ENCODE data around the gene PLGRKT. TPM values are rescaled to one million over a fixed set of nuclear protein-coding genes. Genes with fewer than 3 reads are reported as not detected.
A peak's percentile ranks its signal among the peaks of the same experiment; 100 is the strongest.

Gene PLGRKT
- polyA plus RNA-seq, 1 experiment = 13.1 TPM

- no peak for TF ChIP-seq CTCF (IDR thresholded peaks at IDR 0.05; ENCODE audit: low read depth, low read length)
- Histone ChIP-seq H3K27me3 (ENCODE audit: control insufficient read depth, insufficient read depth, low read length) (no peaks in the 10 kb centered on the region), H3K9me3 (ENCODE audit: control insufficient read depth, insufficient read depth, low read length) (no peaks in the 10 kb centered on the region), H3K4me3 (ENCODE audit: low read depth, low read length) (no peak overlapping the region), H3K27ac (ENCODE audit: low read depth, low read length) (no peak overlapping the region)
- ChIA-PET CTCF (no interaction called here), POLR2A (no interaction called here)
- DNase-seq (ENCODE audit: low read depth, low spot score) = no peak
These were observed 44.2 kb downstream of the PLGRKT start for GRCh38 chr9:5393497-5393896.

GRCh38 chr9:5392285-5392684 is 45.4 kb downstream of the PLGRKT start:
- Histone ChIP-seq H3K27me3 (ENCODE audit: control insufficient read depth, insufficient read depth, low read length) (no peaks in the 10 kb centered on the region), H3K27ac (ENCODE audit: low read depth, low read length) (no peak overlapping the region), H3K4me3 (ENCODE audit: low read depth, low read length) (no peak overlapping the region), H3K9me3 (ENCODE audit: control insufficient read depth, insufficient read depth, low read length) (no peaks in the 10 kb centered on the region)
- ChIA-PET CTCF (no interaction called here), POLR2A (no interaction called here)
- no peak for TF ChIP-seq CTCF (IDR thresholded peaks at IDR 0.05; ENCODE audit: low read depth, low read length)
- DNase-seq (ENCODE audit: low read depth, low spot score) = no peak

GRCh38 chr9:5389109-5389732 is 48.5 kb downstream of the PLGRKT start:
- Histone ChIP-seq H3K4me3 (ENCODE audit: low read depth, low read length) (no peak overlapping the region), H3K9me3 (ENCODE audit: control insufficient read depth, insufficient read depth, low read length) (no peaks in the 10 kb centered on the region), H3K27me3 (ENCODE audit: control insufficient read depth, insufficient read depth, low read length) (no peaks in the 10 kb centered on the region), H3K27ac (ENCODE audit: low read depth, low read length) (no peak overlapping the region)
- TF ChIP-seq CTCF (IDR thresholded peaks at IDR 0.05; ENCODE audit: low read depth, low read length) = no peak
- ChIA-PET CTCF (no interaction called here), POLR2A (no interaction called here)
- DNase-seq (ENCODE audit: low read depth, low spot score) = peak; percentile 54

GRCh38 chr9:5388026-5388819 is 49.5 kb downstream of the PLGRKT start:
- no peak for DNase-seq (ENCODE audit: low read depth, low spot score)
- H3K9me3 ChIP-seq (ENCODE audit: control insufficient read depth, insufficient read depth, low read length) = no peaks in the 10 kb centered on the region
- H3K27me3 ChIP-seq (ENCODE audit: control insufficient read depth, insufficient read depth, low read length) = no peaks in the 10 kb centered on the region
- no peak for TF ChIP-seq CTCF (IDR thresholded peaks at IDR 0.05; ENCODE audit: low read depth, low read length)
- no peak overlapping the region for H3K4me3 ChIP-seq (ENCODE audit: low read depth, low read length)
- ChIA-PET POLR2A (no interaction called here), CTCF (interaction anchor here (1.6 kb wide), 1 partner anchor 202 kb away, joined by 4 read pairs; no protein-coding TSS in a partner anchor)
- H3K27ac ChIP-seq (ENCODE audit: low read depth, low read length) = no peak overlapping the region

- ChIA-PET POLR2A (no interaction called here), CTCF (interaction anchor here (1.3 kb wide), 1 partner anchor 206 kb away, joined by 5 read pairs; no protein-coding TSS in a partner anchor)
- Histone ChIP-seq H3K27ac (ENCODE audit: low read depth, low read length) (no peak overlapping the region), H3K4me3 (ENCODE audit: low read depth, low read length) (no peak overlapping the region), H3K9me3 (ENCODE audit: control insufficient read depth, insufficient read depth, low read length) (no peaks in the 10 kb centered on the region), H3K27me3 (ENCODE audit: control insufficient read depth, insufficient read depth, low read length) (no peaks in the 10 kb centered on the region)
- DNase-seq (ENCODE audit: low read depth, low spot score) = no peak
- no peak for TF ChIP-seq CTCF (IDR thresholded peaks at IDR 0.05; ENCODE audit: low read depth, low read length)
These were observed 53.3 kb downstream of the PLGRKT start for GRCh38 chr9:5384436-5384835.
